Measurements from ENCODE around the gene LARP6.

LARP6 gene

DNA sequence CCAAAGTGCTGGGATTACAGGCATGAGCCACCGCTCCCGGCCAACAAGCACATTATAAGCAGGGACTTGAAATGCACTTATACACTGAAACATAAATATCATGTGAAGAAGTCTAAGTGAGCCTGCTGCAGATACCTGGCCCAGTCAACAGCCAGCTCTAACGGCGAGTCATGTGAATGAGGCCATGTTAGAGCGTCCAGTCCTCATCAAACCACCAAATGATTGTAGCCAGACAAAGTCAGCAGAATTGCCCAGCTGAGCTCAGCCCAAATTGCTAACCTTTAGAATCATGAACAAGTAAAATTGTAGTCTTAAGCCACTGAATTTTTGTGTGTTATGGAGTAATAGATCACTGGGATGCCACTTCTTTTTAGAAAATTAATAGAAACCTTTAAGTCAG, 52.8 kb downstream of the LARP6 start:
- Histone ChIP-seq H3K9ac (ENCODE audit: low read length) (no peak overlapping the region), H3K4me2 (ENCODE audit: low read length) (no peak overlapping the region), H2AFZ (ENCODE audit: low read depth, low read length) (no peak overlapping the region), H3K4me1 (ENCODE audit: low read length) (no peaks in the 10 kb centered on the region), H3K36me3 (replicated peaks; ENCODE audit: low read depth, low read length) (no peaks in the 10 kb centered on the region), H3K9me3 (ENCODE audit: insufficient read depth, low read length) (no peaks in the 10 kb centered on the region), H3K4me3 (ENCODE audit: low read length) (no peak overlapping the region), H3K79me2 (ENCODE audit: low read length) (no peaks in the 10 kb centered on the region), H4K20me1 (ENCODE audit: insufficient read depth, low read length) (no peaks in the 10 kb centered on the region), H3K27me3 (ENCODE audit: low read depth, low read length) (0 out of 2 replicates have a peak, but pooled peaks cover 3% of the 10 kb centered on the region), H3K27ac (ENCODE audit: low read length) (no peak overlapping the region)
- TF ChIP-seq, protein P1, sequence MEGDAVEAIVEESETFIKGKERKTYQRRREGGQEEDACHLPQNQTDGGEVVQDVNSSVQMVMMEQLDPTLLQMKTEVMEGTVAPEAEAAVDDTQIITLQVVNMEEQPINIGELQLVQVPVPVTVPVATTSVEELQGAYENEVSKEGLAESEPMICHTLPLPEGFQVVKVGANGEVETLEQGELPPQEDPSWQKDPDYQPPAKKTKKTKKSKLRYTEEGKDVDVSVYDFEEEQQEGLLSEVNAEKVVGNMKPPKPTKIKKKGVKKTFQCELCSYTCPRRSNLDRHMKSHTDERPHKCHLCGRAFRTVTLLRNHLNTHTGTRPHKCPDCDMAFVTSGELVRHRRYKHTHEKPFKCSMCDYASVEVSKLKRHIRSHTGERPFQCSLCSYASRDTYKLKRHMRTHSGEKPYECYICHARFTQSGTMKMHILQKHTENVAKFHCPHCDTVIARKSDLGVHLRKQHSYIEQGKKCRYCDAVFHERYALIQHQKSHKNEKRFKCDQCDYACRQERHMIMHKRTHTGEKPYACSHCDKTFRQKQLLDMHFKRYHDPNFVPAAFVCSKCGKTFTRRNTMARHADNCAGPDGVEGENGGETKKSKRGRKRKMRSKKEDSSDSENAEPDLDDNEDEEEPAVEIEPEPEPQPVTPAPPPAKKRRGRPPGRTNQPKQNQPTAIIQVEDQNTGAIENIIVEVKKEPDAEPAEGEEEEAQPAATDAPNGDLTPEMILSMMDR (IDR thresholded peaks at IDR 0.05; ENCODE audit: low read depth, low read length) = no peak
- TF ChIP-seq EZH2phosphoT487 (IDR thresholded peaks at IDR 0.05; ENCODE audit: low read depth) = no peak

DNA sequence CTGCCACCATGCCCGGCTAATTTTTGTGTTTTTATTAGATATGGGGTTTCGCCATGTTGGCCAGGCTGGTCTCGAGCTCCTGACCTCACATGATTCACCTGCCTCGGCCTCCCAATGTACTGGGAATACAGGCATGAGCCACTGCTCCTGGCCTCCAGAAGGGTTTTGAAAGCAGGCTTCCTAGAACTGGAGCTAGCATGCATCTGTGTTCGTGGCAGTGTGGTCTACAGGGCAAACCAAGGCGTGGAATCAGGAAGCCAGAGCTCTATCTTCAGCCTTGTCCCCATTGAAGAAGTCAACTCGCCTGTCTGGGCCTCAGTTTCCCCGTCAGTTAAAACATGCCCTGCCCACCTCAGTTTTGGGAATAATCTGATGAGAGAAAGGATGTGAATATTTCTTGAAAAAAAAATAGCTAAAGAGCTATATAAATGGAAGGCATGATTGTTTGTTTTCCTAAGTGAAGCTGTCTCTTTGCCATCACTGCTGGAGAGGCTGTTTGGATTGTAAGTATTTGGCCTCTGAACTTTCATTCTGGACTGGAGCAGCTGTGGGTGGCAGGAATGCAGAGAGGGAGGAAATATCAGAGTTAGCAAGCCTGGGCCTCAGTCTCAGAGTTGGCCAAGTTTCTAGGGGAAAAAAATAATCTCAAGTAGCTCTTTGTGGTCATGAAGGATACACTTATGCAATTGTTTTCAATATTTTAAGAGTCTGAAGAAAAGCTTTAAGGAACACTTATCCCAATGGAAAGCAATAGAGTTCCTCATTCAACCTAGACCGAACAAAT, 54.1 kb downstream of the LARP6 start:
- Histone ChIP-seq H3K4me2 (ENCODE audit: low read length) (no peak overlapping the region), H3K9ac (ENCODE audit: low read length) (no peak overlapping the region), H3K4me1 (ENCODE audit: low read length) (no peaks in the 10 kb centered on the region), H3K36me3 (replicated peaks; ENCODE audit: low read depth, low read length) (no peaks in the 10 kb centered on the region), H3K4me3 (ENCODE audit: low read length) (no peak overlapping the region), H3K9me3 (ENCODE audit: insufficient read depth, low read length) (no peaks in the 10 kb centered on the region), H3K27me3 (ENCODE audit: low read depth, low read length) (0 out of 2 replicates have a peak, but pooled peaks cover 3% of the 10 kb centered on the region), H4K20me1 (ENCODE audit: insufficient read depth, low read length) (no peaks in the 10 kb centered on the region), H3K79me2 (ENCODE audit: low read length) (no peaks in the 10 kb centered on the region), H2AFZ (ENCODE audit: low read depth, low read length) (no peak overlapping the region), H3K27ac (ENCODE audit: low read length) (no peak overlapping the region)
- no peak for TF ChIP-seq EZH2phosphoT487 (IDR thresholded peaks at IDR 0.05; ENCODE audit: low read depth)
- TF ChIP-seq, protein P1 (IDR thresholded peaks at IDR 0.05; ENCODE audit: low read depth, low read length) = no peak

GRCh38 chr15:70797464-70797863, 56.5 kb downstream of the LARP6 start:
- Histone ChIP-seq H2AFZ (ENCODE audit: low read depth, low read length) (no peak overlapping the region), H3K9ac (ENCODE audit: low read length) (no peak overlapping the region), H3K27ac (ENCODE audit: low read length) (no peak overlapping the region), H3K9me3 (ENCODE audit: insufficient read depth, low read length) (no peaks in the 10 kb centered on the region), H3K36me3 (replicated peaks; ENCODE audit: low read depth, low read length) (no peaks in the 10 kb centered on the region), H3K4me1 (ENCODE audit: low read length) (no peaks in the 10 kb centered on the region), H4K20me1 (ENCODE audit: insufficient read depth, low read length) (no peaks in the 10 kb centered on the region), H3K4me3 (ENCODE audit: low read length) (no peak overlapping the region), H3K27me3 (ENCODE audit: low read depth, low read length) (0 out of 2 replicates have a peak, but pooled peaks cover 3% of the 10 kb centered on the region), H3K4me2 (ENCODE audit: low read length) (no peak overlapping the region), H3K79me2 (ENCODE audit: low read length) (no peaks in the 10 kb centered on the region)
- TF ChIP-seq, protein P1 (IDR thresholded peaks at IDR 0.05; ENCODE audit: low read depth, low read length) = no peak
- TF ChIP-seq EZH2phosphoT487 (IDR thresholded peaks at IDR 0.05; ENCODE audit: low read depth) = no peak

- no peaks in the 10 kb centered on the region for H3K4me1 ChIP-seq (ENCODE audit: low read length)
- H4K20me1 ChIP-seq (ENCODE audit: insufficient read depth, low read length) = no peaks in the 10 kb centered on the region
- H3K4me3 ChIP-seq (ENCODE audit: low read length) = no peak overlapping the region
- H3K4me2 ChIP-seq (ENCODE audit: low read length) = no peak overlapping the region
- H2AFZ ChIP-seq (ENCODE audit: low read depth, low read length) = no peak overlapping the region
- no peaks in the 10 kb centered on the region for H3K79me2 ChIP-seq (ENCODE audit: low read length)
- 0 out of 2 replicates have a peak, but pooled peaks cover 7% of the 10 kb centered on the region for H3K27me3 ChIP-seq (ENCODE audit: low read depth, low read length)
- H3K36me3 ChIP-seq (replicated peaks; ENCODE audit: low read depth, low read length) = no peaks in the 10 kb centered on the region
- H3K9me3 ChIP-seq (ENCODE audit: insufficient read depth, low read length) = no peaks in the 10 kb centered on the region
- H3K9ac ChIP-seq (ENCODE audit: low read length) = no peak overlapping the region
- H3K27ac ChIP-seq (ENCODE audit: low read length) = no peak overlapping the region
- no peak for TF ChIP-seq EZH2phosphoT487 (IDR thresholded peaks at IDR 0.05; ENCODE audit: low read depth)
- TF ChIP-seq, protein P1 (IDR thresholded peaks at IDR 0.05; ENCODE audit: low read depth, low read length) = no peak
Observed at GRCh38 chr15:70796516-70797310, 57.2 kb downstream of the LARP6 start.
